ENCODE data around the gene TENT5C. TPM values are rescaled to one million over a fixed set of nuclear protein-coding genes. Genes with fewer than 3 reads are reported as not detected.

TENT5C gene
- total RNA-seq, 4 donors from 2014 or later: 2.3 to 22.1 (median 5.1) TPM

DNA sequence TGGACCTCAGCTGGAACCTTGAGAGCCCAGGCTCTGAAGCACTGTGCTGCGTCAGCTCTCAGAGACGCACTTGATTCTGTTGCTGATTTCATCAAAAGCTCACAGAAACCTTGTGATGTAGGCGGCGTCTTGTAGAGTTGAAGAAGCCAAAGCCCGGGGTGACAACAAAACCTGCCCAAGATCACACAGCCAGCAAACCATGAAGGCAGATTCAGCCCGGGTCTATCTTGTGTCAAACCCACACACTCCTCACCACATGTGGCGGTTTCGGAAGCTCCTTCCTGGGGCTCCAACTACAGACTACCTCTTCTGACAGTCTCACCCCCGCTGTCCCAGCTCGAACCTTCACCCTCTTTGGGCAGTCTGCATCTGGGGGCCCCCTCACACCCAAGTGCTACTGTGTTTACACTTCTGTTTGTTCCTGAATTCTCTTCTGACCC lies 50.4 kb downstream of the TENT5C start:
- Histone ChIP-seq H3K4me3 (no peak overlapping the region), H3K36me3 (no peaks in the 10 kb centered on the region), H3K9me3 (no peaks in the 10 kb centered on the region), H3K27me3 (no peaks in the 10 kb centered on the region), H3K27ac (no peak overlapping the region), H3K4me1 (no peaks in the 10 kb centered on the region)
- TF ChIP-seq POLR2A (IDR thresholded peaks at IDR 0.05): no peak
- no peak for DNase-seq
- intact Hi-C loops (cut with DNase I; ENCODE audit: low total_unique reads): no loop called here

- no peak overlapping the region for H3K27ac ChIP-seq
- intact Hi-C loops (cut with DNase I; ENCODE audit: low total_unique reads): no loop called here
- H3K9me3 ChIP-seq: no peaks in the 10 kb centered on the region
- H3K4me3 ChIP-seq: no peak overlapping the region
- no peaks in the 10 kb centered on the region for H3K4me1 ChIP-seq
- H3K36me3 ChIP-seq: no peaks in the 10 kb centered on the region
- DNase-seq: no peak
- H3K27me3 ChIP-seq: no peaks in the 10 kb centered on the region
- TF ChIP-seq, protein P1, sequence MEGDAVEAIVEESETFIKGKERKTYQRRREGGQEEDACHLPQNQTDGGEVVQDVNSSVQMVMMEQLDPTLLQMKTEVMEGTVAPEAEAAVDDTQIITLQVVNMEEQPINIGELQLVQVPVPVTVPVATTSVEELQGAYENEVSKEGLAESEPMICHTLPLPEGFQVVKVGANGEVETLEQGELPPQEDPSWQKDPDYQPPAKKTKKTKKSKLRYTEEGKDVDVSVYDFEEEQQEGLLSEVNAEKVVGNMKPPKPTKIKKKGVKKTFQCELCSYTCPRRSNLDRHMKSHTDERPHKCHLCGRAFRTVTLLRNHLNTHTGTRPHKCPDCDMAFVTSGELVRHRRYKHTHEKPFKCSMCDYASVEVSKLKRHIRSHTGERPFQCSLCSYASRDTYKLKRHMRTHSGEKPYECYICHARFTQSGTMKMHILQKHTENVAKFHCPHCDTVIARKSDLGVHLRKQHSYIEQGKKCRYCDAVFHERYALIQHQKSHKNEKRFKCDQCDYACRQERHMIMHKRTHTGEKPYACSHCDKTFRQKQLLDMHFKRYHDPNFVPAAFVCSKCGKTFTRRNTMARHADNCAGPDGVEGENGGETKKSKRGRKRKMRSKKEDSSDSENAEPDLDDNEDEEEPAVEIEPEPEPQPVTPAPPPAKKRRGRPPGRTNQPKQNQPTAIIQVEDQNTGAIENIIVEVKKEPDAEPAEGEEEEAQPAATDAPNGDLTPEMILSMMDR (IDR thresholded peaks at IDR 0.05): no peak
- no peak for TF ChIP-seq POLR2A (IDR thresholded peaks at IDR 0.05)
Measured at GRCh38 chr1:117657031-117657430, 51.2 kb downstream of the TENT5C start.

DNA sequence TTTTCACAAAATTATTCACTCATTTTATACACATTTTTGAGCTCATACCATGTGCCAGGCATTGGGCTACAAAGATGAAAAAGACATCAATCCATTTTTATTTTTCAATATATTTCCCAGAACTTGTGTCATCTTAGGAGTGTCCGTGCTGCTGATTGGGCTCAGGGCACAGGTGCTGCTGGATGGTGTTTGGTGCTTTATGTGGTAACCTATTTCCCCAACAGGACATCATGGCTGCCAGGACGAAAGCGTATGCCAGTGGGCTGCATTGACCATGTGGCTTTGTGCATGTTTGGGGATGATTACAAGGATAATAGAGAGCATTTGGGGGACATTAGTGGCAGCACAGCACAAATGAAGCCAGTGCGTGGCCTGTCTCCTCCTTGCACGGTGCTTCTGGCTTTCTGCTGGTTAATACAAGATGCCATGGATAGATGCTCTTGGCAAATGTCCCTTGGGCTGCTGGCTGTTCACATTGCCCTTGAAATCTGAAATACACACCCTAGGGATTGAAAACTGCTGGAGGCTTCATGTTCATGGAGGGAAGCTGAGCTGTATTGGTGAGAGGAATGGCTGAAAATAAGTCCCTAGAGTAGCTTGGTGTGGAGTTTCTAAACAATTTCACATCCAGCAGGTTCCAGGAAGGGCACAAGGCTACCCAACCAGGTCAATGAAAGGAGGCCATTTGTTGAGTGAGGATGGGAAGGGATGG lies 52.3 kb downstream of the TENT5C start:
- TF ChIP-seq POLR2A (IDR thresholded peaks at IDR 0.05): no peak
- TF ChIP-seq, protein P1 (IDR thresholded peaks at IDR 0.05): no peak

DNA sequence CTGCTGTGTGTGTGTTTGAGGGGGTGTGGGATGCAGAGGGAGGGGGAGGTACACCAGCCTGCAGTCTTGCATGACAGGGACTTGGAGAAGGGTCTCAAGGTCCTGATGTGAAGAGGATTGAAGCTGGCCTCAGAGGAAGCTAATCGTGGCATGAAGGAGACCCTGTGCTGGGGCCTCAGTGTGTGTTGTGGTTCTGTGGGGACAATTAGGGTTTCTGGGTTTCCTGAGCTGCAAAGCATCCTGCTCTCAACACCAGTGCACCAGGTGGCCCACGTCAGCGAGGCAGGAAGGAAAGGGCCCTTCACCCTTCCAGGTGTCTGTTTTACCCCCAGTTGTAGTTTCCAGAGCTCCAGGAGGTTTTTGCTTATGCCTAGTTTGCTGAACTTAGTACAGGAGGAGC lies 52.8 kb downstream of the TENT5C start:
- intact Hi-C loops (cut with DNase I; ENCODE audit: low total_unique reads): no loop called here
- Histone ChIP-seq H3K4me1 (no peaks in the 10 kb centered on the region), H3K36me3 (no peaks in the 10 kb centered on the region), H3K9me3 (no peaks in the 10 kb centered on the region), H3K4me3 (no peak overlapping the region), H3K27me3 (no peaks in the 10 kb centered on the region), H3K27ac (no peak overlapping the region)
- TF ChIP-seq POLR2A (IDR thresholded peaks at IDR 0.05): no peak
- TF ChIP-seq, protein P1 (IDR thresholded peaks at IDR 0.05): no peak
- DNase-seq: no peak

More for the DNA sequence above, 52.3 kb downstream of the TENT5C start:
- no peak overlapping the region for H3K4me3 ChIP-seq
- intact Hi-C loops (cut with DNase I; ENCODE audit: low total_unique reads): no loop called here
- no peaks in the 10 kb centered on the region for H3K36me3 ChIP-seq
- no peaks in the 10 kb centered on the region for H3K27me3 ChIP-seq
- H3K9me3 ChIP-seq: no peaks in the 10 kb centered on the region
- no peaks in the 10 kb centered on the region for H3K4me1 ChIP-seq
- no peak for DNase-seq
- no peak overlapping the region for H3K27ac ChIP-seq

GRCh38 chr1:117659550-117660270 lies 53.9 kb downstream of the TENT5C start:
- Histone ChIP-seq H3K4me1 (no peaks in the 10 kb centered on the region), H3K4me3 (no peak overlapping the region), H3K36me3 (no peaks in the 10 kb centered on the region), H3K27ac (no peak overlapping the region), H3K9me3 (no peaks in the 10 kb centered on the region), H3K27me3 (no peaks in the 10 kb centered on the region)
- intact Hi-C loops (cut with DNase I; ENCODE audit: low total_unique reads): no loop called here
- TF ChIP-seq, protein P1 (IDR thresholded peaks at IDR 0.05): no peak
- TF ChIP-seq POLR2A (IDR thresholded peaks at IDR 0.05): no peak
- no peak for DNase-seq
